Activated T-helper 1 cell treated with Interleukin-2 at 50 U/mL for 16 hours (primary cell): ENCODE results near the gene SPTBN5.
A peak's percentile ranks its signal among the peaks of the same experiment; 100 is the strongest.

ENCODE experiments used
- DNase-seq: peaks from one replicate; pipeline ENCODE4 v3.0.0-alpha.2; 2020; ENCODE audit warnings: low read depth

SPTBN5 gene

DNA sequence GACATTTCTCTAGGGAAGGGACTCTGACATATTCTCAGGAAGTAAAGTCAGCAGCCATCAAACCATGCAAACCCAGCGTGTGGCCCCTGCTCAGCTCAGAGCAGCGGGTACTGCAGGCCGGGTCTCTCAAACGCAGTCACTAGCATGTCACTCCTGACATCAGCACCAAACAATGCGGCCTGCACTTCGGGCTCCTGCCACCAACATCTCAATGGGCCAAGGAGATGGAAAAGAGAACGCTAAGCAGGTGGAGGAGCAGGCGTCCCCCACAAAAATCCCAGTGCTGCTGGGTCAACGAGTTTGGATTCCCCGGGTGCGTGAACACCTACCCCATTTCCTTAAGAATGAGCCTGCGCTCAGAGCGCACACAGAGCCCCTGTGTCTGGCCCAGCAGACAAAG is 9.9 kb upstream of the SPTBN5 start:
- DNase-seq = no peak

DNA sequence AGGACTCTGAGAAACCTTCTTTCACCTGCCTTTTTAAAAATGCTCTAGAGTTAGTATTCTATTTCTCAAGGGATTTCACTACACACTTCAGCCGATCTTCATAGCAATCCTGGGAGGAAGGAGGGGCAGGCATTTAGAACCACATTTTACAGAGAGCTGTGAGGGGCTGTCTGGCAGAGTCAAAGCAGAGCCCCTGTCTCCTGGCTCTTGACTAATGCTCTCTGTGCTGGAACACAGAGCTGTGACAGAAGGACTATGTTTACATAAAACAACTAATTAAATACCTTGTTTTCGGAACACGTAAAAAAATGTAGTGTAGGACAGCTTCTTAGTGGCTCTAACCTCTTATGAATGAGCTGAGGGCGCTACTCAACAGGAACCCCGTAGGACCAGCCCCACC is 7.6 kb upstream of the SPTBN5 start:
- no peak for DNase-seq

DNA sequence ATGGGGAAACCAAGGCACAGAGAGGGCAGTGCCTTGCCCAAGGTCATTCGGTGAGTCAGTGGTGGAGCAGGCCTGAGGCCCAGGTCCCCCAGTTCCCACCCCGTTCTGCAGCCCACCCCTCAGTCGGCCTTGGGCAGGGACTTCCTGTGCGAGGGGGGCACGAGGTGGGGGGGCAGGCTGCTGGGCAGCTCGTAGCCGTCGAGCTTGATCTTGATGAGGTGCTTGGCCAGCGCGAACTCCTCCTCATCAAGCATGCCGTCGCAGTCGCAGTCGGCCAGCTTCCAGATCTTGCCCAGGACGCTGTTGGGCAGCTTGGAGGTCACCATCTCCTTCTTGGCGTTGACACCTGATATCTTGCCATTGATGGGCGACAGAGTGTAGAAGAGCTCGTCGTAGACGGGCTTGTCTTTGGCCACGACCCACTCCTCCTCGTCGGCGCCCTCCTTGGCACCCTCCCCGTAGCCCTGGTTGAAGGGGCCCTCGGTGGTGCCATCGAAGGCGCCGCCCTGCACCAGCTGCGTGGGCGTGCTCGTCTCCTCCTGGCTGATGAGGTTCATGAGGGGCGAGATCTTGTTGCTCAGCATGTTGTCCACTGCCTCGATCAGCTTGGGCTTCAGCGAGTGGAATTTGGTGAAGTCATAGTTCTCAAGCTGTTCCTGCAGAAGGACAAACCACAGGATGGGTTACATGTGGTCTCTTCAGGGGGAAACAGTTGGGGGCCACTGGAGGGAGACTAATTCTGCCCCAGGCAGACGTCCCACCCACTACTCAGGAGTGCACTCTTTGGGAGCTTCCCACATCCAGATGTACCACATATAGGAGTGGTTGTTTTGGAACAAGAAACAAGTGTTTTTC is 6.9 kb upstream of the SPTBN5 start:
- no peak for DNase-seq

DNA sequence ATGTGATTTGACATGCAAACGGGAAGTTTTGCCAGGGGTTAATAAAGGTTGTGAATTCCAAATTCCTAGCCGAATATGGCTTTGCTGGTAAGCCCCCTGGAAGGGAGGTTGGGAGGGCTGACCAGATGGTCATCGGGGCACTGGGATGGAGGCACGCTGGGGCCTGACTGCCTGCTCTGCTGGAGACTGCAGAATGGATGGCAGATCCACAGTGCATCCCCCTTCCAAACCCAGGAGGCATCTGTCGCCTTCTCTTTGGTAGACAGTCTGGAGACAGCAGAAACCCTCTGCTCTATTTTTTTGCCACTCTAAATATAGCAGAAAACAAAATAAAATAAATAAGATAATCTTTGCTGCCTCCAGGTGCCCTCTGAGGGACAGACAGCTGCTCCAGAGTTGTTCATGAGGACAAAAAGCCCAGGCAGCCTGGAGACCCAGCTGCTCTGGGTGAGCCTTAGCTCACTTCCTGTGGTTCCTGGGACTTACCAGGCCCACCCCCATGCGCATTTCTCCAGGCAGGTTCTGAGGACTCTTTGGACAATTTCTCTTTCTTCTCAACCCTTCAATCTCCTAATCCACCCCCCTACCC is 6.1 kb upstream of the SPTBN5 start:
- no peak for DNase-seq

DNA sequence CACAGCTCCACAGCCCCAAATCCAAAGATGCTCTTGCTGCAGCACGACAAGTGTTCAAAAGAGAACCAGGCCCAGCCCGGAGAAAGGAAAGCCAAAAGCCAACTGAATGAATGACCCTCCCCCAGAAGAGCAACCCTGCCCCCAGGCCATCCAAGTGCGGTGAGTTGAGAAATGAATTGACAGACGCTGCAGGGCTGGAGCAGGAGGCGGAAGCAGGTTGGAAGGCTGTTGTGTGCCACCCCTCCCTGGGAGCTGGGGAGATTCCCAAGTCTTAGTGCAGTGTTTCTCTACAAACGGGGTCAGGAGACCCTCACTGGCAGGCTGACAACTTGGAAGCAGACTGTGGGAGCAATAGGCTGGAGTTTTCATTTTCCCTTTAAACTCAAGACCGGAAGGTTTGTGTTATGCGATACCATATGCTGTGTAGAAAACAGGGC is 3.5 kb upstream of the SPTBN5 start:
- DNase-seq = no peak

DNA sequence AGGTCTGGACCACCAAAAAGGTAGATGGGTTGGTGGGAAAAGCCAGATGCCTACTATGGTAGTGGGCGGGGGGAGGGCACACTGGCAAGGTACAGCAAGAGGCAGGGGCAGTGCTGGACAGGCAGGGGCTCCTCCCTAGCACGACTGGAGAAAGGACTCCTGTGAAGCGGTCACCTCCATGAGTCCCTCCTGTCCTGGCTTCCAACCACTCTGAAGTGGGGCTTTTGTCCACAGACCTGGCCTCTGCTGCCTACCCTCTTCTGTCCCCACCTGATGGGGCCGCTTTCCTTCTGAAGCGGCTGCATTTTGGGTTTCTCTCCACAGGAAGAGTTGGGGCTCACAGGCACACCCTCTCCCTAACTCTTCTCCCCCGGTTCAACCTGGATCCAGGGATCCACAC is 2.7 kb upstream of the SPTBN5 start:
- DNase-seq = no peak

DNA sequence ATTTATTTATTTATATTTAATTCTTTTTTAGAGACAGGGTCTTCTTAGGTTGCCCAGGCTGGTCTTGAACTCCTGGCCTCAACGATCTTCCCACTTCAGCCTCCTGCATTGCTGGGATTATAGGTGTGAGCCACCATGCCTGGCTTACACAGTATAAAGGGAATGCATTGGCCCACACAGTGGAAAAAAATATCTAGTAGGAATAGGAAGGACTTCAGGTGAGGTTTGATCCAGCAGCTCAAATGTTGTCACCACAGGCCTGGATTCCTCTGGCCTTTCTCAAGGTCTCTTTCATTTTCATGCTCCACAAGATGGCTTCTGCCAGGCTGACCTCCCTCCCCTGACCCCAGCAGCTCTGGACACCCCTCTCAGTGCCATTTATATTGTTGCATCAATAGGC is 2.1 kb upstream of the SPTBN5 start:
- DNase-seq = no peak

DNA sequence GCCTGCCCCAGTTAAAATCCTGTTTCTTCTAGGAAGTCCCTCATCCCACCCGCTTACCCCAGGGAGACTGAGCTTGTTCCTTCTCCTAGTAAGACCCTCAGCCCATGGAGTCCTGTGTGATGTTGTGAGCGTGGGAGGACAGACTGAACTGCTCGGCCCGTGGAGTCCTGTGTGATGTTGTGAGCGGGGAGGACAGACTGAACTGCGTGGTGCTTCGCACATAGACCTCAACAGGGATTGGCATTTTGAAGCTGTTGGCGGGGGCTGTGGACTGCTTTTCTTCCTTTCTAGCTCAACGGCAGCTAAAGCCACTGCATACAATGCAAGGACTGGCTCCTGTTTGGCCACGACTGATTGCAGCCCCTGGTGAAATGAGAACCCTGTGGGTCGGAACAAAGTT is 1.6 kb upstream of the SPTBN5 start:
- no peak for DNase-seq

DNA sequence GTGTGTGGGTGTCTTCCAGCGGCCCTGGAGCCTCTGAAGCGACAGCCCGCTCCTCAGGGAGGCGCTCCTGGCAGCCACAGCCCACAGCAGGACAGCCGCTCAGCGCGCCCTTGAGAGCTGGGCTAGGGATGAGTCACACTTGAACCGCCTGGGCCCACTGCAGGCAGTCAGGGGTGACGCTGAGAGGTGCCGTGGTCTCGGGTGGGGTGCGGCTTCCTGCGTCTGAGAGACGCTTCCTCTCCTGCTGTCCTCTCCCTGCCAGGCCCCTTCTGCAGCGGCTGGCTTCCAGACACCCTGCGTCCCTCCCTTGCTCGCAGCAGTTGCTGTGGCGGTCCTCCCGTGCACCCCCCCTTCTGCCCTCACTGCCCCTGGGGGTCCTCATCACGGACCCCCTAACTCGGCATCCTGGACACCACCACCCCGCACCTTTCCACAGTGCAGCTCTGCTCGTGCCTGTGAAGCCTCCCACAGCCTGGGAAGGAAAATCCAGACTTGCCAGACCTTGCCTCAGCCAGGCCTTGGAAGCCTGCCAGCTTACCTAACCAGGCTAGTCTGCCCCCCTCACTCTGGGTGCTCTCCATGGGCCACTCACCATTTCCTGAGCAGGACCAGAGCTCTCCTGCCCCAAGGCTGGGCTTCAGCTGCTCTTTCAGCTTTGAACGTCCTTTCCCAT is 1.1 kb upstream of the SPTBN5 start:
- peak; percentile 85 for DNase-seq

DNA sequence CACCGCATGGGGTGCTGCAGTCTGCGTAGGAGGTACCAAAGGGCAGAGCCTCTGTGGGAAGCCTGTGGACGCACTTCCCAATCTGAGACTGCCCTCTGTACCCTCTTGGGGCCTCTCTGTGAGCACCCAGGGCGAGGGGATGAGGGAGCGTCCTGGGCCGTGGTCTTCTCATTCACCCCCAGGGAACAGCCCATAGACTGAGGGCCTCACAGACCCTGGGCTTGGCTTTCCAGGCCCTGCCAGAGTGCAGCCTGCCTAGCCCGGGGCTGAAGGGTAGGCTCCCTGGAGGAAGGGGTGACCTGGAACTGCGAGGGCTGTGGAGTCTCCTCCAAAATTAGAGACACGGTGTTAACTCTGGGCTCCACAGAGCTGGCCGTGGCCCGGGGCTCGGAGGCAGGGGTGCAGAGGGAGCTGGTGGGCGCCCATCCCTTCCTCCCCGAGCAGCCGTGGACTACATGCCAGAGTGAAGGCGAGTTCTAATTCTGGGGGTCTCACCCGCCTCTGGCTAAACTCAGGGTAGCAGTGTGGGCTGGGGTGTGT is 468 bp upstream of the SPTBN5 start:
- no peak for DNase-seq

DNA sequence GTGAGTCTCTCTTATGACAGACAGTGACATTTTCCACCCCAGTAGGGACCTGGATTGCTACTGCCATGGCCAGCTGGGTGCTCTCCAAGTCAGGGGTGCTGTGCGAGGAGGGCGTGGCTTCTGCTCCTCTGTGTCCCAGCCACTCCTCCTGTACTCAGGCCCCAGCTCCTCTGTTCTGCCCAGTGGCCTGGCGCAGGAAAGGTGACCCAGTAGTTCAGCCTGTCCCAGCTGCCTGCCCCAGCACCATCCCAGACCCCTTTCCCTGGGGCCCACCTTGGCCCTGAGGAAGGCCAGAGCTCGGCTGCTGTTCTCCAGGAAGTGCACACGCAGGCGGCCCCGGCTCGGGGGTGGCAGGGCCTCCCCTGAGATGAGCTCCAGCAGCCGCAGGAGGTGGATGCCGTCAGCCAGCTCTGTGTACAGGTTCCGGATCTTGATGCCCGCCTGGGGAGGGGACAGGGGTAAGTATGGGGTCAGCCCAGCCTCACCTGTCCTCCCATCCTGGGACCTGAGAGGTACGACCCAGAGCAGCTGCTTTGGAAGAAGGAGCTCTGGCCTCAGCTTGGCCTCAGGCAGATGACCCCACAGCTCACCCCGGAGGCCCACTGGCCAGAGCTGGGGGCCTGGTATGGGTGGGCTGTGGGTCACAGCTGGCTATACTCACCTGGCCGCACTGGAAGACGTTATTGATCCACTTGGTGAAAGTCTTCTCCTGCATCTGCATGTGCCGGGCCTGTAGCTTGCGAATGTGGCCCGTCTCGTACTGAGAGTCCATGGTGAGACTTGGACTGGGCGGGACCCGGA is 1.0 kb downstream of the SPTBN5 start:
- DNase-seq = peak; percentile 28

DNA sequence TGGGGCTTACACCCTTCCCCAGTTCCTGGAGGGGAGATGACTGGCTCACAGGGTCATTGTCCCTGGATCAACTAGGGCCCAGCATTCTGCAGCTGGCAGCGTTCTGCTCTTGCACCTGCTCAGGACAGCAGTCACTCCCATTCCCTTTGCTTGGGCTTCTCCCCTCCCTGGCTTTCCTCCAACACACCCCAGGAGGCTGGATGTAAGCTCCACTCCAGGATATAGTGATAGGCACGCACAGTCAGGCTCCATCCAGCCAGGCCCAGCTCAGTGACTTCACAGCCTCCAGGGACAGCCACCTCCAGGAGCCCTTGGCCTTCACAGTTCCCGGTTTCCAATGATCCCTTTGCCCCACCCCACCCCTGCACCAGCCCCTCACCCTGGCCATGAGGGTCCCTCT is 1.9 kb downstream of the SPTBN5 start:
- no peak for DNase-seq

DNA sequence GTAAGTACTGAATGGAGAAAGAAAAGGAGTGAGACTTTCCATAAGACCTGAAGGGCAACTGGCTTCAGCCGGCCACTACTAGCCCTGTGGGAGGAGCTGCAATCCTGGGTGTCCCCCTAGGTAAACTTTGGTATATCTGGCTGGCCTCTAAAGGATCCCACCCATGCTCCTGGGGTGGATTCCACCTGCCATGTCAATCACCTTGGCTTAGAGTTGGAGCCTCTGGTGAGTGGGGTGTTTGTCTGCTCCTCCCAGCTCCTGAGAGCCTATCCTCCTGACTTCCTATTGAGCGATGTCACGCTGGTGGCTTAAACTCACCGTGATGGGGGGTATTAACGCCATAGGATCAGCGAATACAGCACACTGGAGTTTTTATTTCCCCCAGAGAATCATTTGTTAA is 2.6 kb downstream of the SPTBN5 start:
- no peak for DNase-seq

DNA sequence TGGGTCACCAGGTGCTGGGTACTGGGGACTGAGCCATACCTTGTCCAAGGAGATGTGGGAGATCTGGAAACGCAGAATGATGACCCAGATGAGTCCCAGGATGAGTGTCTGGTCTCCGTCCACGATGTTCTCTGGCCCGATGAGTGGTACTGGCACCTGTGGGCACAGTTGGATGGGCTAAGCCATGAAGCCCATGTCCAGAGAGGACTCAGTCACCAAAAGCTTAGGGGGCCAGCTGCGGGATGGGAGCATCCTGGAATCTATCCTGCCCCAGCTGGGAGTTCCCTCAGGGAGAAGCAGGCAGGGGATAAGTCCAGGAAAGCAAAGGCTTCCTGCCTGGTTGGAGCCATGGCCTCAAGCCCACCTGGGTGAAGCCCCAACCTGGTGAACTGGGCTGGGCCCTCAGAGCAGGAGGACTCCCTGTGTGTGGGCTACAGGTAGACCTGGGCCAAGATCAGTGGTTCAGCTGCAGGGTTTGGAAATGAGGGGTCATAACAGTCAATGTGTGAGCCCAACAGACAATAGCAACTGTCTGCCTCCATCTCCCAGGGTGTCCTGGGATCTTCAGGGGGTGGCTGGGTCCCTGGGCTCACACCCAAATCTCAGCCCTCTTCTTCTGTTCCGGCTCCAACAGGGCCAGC is 3.7 kb downstream of the SPTBN5 start:
- DNase-seq = no peak

DNA sequence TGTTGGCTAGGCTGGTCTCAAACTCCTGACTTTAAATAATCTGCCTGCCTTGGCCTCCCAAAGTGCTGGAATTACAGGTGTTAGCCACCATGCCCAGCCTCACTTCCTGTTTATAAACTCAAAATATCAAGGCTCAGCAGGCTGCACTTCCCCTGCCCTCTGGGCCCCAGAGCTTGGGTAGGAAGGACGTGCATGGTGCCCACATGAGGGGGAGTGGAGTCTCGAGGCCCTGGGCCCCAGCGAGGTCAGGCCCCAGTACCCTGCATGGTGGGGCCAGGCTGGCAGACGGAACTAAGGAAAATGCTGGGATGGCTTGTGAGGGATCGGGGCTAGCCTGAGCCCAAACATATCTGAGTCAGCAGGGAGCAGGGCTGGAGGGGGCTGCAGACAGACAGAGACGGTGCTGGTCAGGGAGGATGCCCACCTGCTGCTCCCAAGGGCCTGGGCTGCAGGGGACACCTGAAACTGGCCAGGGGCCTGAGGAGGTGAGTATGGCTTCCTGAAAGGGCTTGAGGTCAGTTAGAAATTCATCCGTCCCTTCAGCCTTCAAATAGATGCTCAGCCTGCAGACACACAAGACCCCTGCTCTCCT is 5.1 kb downstream of the SPTBN5 start:
- no peak for DNase-seq

DNA sequence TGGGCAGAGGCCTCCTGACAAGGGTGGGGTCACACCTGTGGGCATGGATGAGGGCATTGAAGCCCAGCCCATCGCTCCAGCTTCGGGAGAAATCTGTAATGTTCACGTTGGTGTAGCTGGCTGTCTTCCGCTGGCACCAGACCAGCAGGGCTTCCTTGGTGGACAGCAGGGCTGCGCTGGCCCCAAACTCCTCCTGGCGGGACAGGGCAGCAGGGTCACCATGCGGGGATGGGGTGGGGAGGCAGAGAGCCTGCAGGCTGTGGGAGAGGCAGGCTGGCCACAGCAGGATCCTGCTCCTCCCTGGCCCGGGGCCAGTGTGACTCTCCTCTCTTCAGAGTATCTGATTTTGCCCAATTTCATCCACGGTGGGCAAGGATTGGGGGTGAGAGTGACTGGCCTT is 6.0 kb downstream of the SPTBN5 start:
- DNase-seq = no peak

DNA sequence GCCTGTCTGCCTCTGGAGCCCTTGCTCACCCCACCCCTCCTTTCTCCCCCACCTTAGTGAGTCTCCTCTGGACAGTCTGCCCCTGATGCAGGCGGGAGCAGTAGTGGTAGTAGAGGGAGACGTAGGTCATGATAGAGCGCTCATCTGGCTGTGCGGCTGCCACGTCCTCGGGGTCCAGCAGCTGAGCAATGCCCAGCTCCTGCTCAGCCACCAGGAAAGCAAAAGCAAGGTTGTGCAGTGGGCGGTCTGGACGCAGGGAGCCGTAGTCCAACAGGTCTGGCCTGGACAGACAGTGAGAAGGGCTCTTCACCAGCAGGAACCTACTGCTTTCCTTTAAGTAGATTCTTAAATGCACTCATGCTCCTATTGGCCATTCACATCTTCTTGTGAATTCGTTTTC is 6.7 kb downstream of the SPTBN5 start:
- DNase-seq = no peak

DNA sequence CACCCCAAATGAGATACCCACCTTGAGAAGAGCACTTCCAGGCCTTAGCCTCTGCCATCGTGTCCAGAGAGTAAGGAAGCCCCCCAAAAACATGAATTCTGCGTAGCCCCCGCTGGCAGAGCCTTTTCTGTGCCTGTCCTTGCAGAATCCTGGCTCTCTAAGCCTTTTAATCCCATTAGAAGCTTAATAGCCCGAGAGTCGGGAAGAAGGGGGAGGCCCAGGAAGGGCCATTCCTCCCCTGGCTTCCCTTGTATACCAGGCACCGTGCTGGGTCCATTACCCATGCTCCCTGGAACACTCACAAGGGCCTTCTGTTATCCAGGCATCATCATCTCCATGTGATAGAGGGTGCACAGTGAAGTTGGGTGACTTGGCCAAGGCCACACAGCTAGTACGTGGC is 7.1 kb downstream of the SPTBN5 start:
- no peak for DNase-seq

DNA sequence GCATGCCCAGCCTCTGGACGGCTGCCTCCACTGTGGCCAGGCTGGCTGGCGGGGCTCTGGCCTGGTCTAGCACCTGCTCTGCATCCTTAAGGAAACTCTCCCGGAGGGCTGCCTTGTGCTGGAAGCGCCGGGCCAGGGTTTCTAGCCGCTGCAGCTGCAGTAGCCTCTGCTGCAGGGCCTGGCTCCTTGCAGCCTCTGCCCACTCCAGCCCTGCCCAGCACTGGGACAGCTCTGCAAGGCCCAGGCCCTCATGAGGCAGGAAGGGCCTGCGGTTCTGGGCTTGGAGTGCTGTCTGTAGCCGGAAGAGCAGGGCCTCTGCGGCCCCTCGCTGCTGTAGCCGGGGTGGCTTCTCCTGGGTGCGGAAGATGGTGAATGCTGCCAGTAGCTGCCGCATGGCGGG is 8.0 kb downstream of the SPTBN5 start:
- no peak for DNase-seq

DNA sequence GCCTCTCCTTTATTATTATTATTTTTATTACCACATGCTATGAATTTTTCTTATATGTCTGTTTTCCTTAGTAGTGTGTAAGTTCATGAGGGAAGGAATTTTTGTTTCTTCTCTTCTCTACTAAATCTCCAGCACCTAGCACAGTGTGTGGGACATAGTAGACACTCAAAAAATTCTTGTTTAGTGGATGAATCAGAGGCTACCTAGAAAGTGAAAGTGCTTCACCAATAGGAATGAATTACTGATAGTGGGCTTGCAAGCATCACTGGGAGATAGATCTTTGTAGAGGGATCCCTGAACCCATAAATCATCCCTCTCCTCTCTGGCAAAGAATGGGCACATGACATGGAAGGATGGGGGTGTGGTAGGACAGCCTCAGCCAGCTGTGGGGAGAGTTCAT is 8.5 kb downstream of the SPTBN5 start:
- no peak for DNase-seq

DNA sequence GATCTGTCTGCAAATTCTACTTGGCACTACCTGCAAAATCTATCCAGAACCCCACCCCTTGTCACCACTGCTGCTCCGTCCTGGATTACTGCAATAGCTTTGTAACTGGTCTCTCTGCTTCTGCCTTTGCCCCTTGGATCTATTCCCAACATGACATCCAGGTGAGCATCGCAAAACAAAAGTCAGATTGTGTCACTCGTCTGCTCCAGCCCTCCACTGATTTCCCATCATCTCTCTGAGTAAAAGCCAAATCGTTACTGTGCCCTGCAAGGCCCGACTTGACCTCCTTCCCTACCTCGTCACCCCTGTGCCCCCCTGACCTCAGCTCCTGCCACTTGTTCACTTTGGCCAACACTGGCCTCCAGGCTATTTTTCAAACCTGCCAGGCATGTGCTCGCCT is 9.4 kb downstream of the SPTBN5 start:
- DNase-seq = no peak

DNA sequence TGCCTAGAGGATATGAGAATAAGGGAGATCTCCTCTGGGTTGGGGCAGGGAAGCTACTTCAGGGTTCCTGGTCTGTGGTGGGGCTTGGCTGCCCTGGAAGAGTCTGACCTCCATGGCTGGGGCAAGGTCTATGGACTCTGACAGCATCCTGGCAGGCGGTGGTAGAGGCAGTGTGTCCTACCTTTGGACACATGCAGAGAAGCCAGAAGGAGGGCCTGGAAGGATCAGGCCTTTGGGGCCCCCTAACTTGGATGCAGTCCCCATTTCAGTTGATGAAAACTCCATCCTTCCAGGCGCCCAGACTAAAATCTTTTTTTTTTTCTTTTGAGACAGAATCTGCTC is 10.4 kb downstream of the SPTBN5 start:
- no peak for DNase-seq
